K562 (cell line): Measurements from ENCODE around the gene PDGFA. TPM values are rescaled to one million over a fixed set of nuclear protein-coding genes. Genes with fewer than 3 reads are reported as not detected.
A peak's percentile ranks its signal among the peaks of the same experiment; 100 is the strongest.

Experiments used
- ATAC-seq: fragments of 200-7000 bp; cut with Tn5 transposase; 3 replicates; pipeline ENCODE4 v1.9.1; 2020; ENCODE audit warnings: moderate library complexity
- BruUV-seq: library from RNA; stranded (reverse); fragments of 400-500 nt; replicated peaks from 2 replicates; lab custom pipeline; 2021; lab: Mats Ljungman, UMichigan
- CTCF ChIA-PET: fragments of 300-600 bp; formaldehyde crosslinking; extraction: SDS; loops from one replicate; lab custom pipeline; 2021; ENCODE audit warnings: low intra/inter-chr PET ratio; lab: Yijun Ruan, JAX
- POLR2A ChIA-PET: fragments of 300-600, 350-650 bp; sonication (Branson Sonifier 250); formaldehyde crosslinking; extraction: SDS; loops from one replicate; lab custom pipeline; 2021; ENCODE audit warnings: antibody characterized with exemption, inconsistent platforms; lab: Yijun Ruan, JAX
- DNase-seq, 4 experiments: peaks; one replicate each; pipeline versions ENCODE4 v3.0.0 to v3.0.0-alpha.2; 2011 to 2018; ENCODE audit warnings: low spot score in 3 of 4, mixed read lengths in 3 of 4; ENCODE audit errors: extremely low read depth in 1 of 4
- FAIRE-seq: peaks from 2 replicates; lab custom pipeline; 2011; peaks lifted over from hg19 to GRCh38; lab: Jason Lieb, UNC
- H2AFZ ChIP-seq: 2 replicates; pipeline ENCODE4 v1.6.0; 2011; ENCODE audit warnings: low read depth, low read length, control low read depth, inconsistent platforms
- H3K27ac ChIP-seq: fragments of 200-600 bp; 3 replicates; pipeline ENCODE4 v1.8.0; 2011; ENCODE audit warnings: low read depth, mild to moderate bottlenecking, control low read depth, inconsistent platforms, low read length, moderate library complexity, mixed read lengths; ENCODE audit errors: extremely low read depth
- H3K27me3 ChIP-seq, 2 experiments: fragments of 300-600 bp in 1 of 2; 2 replicates in 1 of 2; 3 replicates in 1 of 2; pipeline versions ENCODE4 v1.6.0 to v1.8.0; 2011; ENCODE audit warnings: inconsistent platforms in 2 of 2, low read length in 2 of 2, mild to moderate bottlenecking in 1 of 2, mixed read lengths in 1 of 2, moderate library complexity in 1 of 2; ENCODE audit not compliant: control insufficient read depth in 2 of 2, insufficient read depth in 2 of 2
- H3K36me3 ChIP-seq: fragments of 300-600 bp; 3 replicates; pipeline ENCODE4 v1.8.0; 2011; ENCODE audit warnings: mild to moderate bottlenecking, low read length, inconsistent platforms; ENCODE audit not compliant: control insufficient read depth, insufficient read depth
- H3K4me1 ChIP-seq, 2 experiments: fragments of 200-600 bp in 1 of 2; replicated peaks in 1 of 2; 2 replicates in 1 of 2; 3 replicates in 1 of 2; pipeline versions ENCODE4 v1.5.1 to v1.8.0; 2011; ENCODE audit warnings: inconsistent platforms in 2 of 2, low read length in 2 of 2, mild to moderate bottlenecking in 1 of 2, mixed read lengths in 1 of 2, moderate library complexity in 1 of 2; ENCODE audit not compliant: control insufficient read depth in 2 of 2, insufficient read depth in 2 of 2
- H3K4me2 ChIP-seq: 2 replicates; pipeline ENCODE4 v1.6.1; 2011; ENCODE audit warnings: low read length, control low read depth, inconsistent platforms, mixed read lengths; ENCODE audit not compliant: insufficient read depth
- H3K4me3 ChIP-seq: fragments of 200-600 bp; sonication (generic), shearing (Covaris generic); 2 replicates; pipeline ENCODE4 v1.5.1; 2016; ENCODE audit warnings: control low read depth, inconsistent platforms
- H3K79me2 ChIP-seq: fragments of 200-600 bp; 3 replicates; pipeline ENCODE4 v1.8.0; 2011; ENCODE audit warnings: low read length, inconsistent platforms; ENCODE audit not compliant: control insufficient read depth, insufficient read depth
- H3K9ac ChIP-seq, 2 experiments: 2 replicates each; pipeline versions ENCODE4 v1.6.0 to v1.6.1; 2011; ENCODE audit warnings: low read depth in 2 of 2, low read length in 2 of 2, control low read depth in 1 of 2, inconsistent platforms in 1 of 2, mild to moderate bottlenecking in 1 of 2, mixed read lengths in 1 of 2; ENCODE audit not compliant: insufficient read depth in 1 of 2
- H3K9me1 ChIP-seq: one replicate; pipeline ENCODE4 v1.6.0; 2011; ENCODE audit warnings: inconsistent platforms, mild to moderate bottlenecking, low read length, moderate library complexity; ENCODE audit not compliant: control insufficient read depth, insufficient read depth
- H3K9me3 ChIP-seq: replicated peaks from 2 replicates; pipeline ENCODE4 v1.5.1; 2011; ENCODE audit warnings: low read depth, low read length, inconsistent platforms; ENCODE audit not compliant: control insufficient read depth, insufficient read depth
- H4K20me1 ChIP-seq: replicated peaks from 2 replicates; pipeline ENCODE4 v1.6.1; 2011; ENCODE audit warnings: low read length, inconsistent platforms, mixed read lengths; ENCODE audit not compliant: control insufficient read depth, insufficient read depth
- ARID1B ChIP-seq: fragments of 450-650 bp; IDR thresholded peaks from 2 replicates; pipeline ENCODE4 v1.6.1; 2016; ENCODE audit warnings: antibody characterized with exemption, mild to moderate bottlenecking, inconsistent platforms
- ATF7 ChIP-seq: fragments of 450-650 bp; IDR thresholded peaks from 2 replicates; pipeline ENCODE4 v1.7.1; 2014; ENCODE audit warnings: mild to moderate bottlenecking, moderate library complexity
- BACH1 ChIP-seq: fragments of 200-800 bp; sonication (Bioruptor generic); IDR thresholded peaks from 2 replicates; pipeline ENCODE4 v1.6.1; 2016; ENCODE audit warnings: missing genetic modification characterization, missing compliant biosample characterization
- BHLHE40 ChIP-seq: IDR thresholded peaks from 2 replicates; pipeline ENCODE4 v1.6.1; 2011; ENCODE audit warnings: low read length, improper control_type of control experiment
- BMI1 ChIP-seq: fragments of 150-350 bp; IDR thresholded peaks from 2 replicates; pipeline ENCODE4 v1.6.1; 2014; ENCODE audit warnings: low read length
- DPF2 ChIP-seq: fragments of 450-650 bp; IDR thresholded peaks from 2 replicates; pipeline ENCODE4 v1.6.1; 2016
- EGR1 ChIP-seq: fragments of 450-650 bp; conservative IDR thresholded peaks from 2 replicates; pipeline ENCODE4 v1.6.1; 2017; ENCODE audit warnings: mild to moderate bottlenecking
- ESRRA ChIP-seq: fragments of 450-650 bp; IDR thresholded peaks from 2 replicates; pipeline ENCODE4 v1.6.1; 2014; ENCODE audit warnings: low read depth, mild to moderate bottlenecking, moderate library complexity, borderline replicate concordance
- ETV6 ChIP-seq, 3 experiments: fragments of 150-350 bp in 1 of 3; sonication (generic) in 1 of 3; formaldehyde crosslinking in 1 of 3; IDR thresholded peaks; 2 replicates each; pipeline versions ENCODE4 v1.6.1 to v1.8.0; 2014 to 2022; ENCODE audit warnings: borderline replicate concordance in 2 of 3, low read depth in 2 of 3, antibody characterized with exemption in 1 of 3, low read length in 1 of 3, mild to moderate bottlenecking in 1 of 3, missing genetic modification reagents in 1 of 3
- HDAC6 ChIP-seq: IDR thresholded peaks from 2 replicates; pipeline ENCODE4 v1.6.1; 2012; ENCODE audit warnings: low read depth, mild to moderate bottlenecking, control low read depth, inconsistent platforms, low read length, moderate library complexity
- LCOR ChIP-seq: sonication (generic); formaldehyde crosslinking; IDR thresholded peaks from 2 replicates; pipeline ENCODE4 v1.8.0; 2022; ENCODE audit warnings: mild to moderate bottlenecking, missing genetic modification reagents
- MAFF ChIP-seq: IDR thresholded peaks from 2 replicates; pipeline ENCODE4 v1.6.1; 2012; ENCODE audit warnings: low read length, improper control_type of control experiment
- MAFG ChIP-seq: fragments of 450-650 bp; conservative IDR thresholded peaks from 2 replicates; pipeline ENCODE4 v1.6.1; 2016; ENCODE audit warnings: missing genetic modification characterization, missing compliant biosample characterization
- MAFK ChIP-seq: IDR thresholded peaks from 2 replicates; pipeline ENCODE4 v1.6.1; 2011; ENCODE audit warnings: low read length, improper control_type of control experiment
- NFE2 ChIP-seq: IDR thresholded peaks from 2 replicates; pipeline ENCODE4 v1.6.1; 2014; ENCODE audit warnings: antibody characterized with exemption, low read depth
- SMARCC2 ChIP-seq: fragments of 450-650 bp; IDR thresholded peaks from 2 replicates; pipeline ENCODE4 v1.6.1; 2017; ENCODE audit warnings: antibody characterized with exemption, moderate library complexity, mild to moderate bottlenecking, low read depth
- YY1 ChIP-seq, 3 experiments: IDR thresholded peaks; 2 replicates each; pipeline ENCODE4 v1.6.1; 2011; ENCODE audit warnings: low read length in 2 of 3, mild to moderate bottlenecking in 2 of 3, moderate library complexity in 2 of 3, borderline replicate concordance in 1 of 3, control low read depth in 1 of 3, low read depth in 1 of 3; ENCODE audit not compliant: insufficient read depth in 3 of 3, insufficient replicate concordance in 2 of 3, control insufficient read depth in 1 of 3, insufficient read length in 1 of 3; ENCODE audit errors: extremely low read depth in 1 of 3
- ZNF436 ChIP-seq: fragments of 250-450, 450-650 bp; sonication (Bioruptor Pico); formaldehyde crosslinking; IDR thresholded peaks from 2 replicates; pipeline ENCODE4 v1.7.0; 2020; ENCODE audit warnings: mild to moderate bottlenecking
- ZNF668 ChIP-seq: fragments of 250-450 bp; sonication (Bioruptor Pico); IDR thresholded peaks from 2 replicates; pipeline ENCODE4 v1.8.0; 2022; ENCODE audit warnings: mild to moderate bottlenecking, inconsistent platforms
- WGBS: fragments of 100-300 bp; shearing (Covaris generic); methylation state at CpG from one replicate; pipeline ENCODE4 v1.1.6; 2016; ENCODE audit warnings: low coverage, mixed read lengths; ENCODE audit not compliant: insufficient coverage; ENCODE audit errors: missing lambda C conversion rate; 5-methylcytosine and 5-hydroxymethylcytosine counted together
- in situ Hi-C: fragments of 300-500 bp; cut with MboI; formaldehyde crosslinking; loops from 4 replicates; pipeline ENCODE4 v1.15.0; 2018; ENCODE audit warnings: inconsistent platforms, mixed read lengths
- intact Hi-C: fragments of 100-400 bp; cut with micrococcal nuclease; formaldehyde crosslinking; loops from 2 replicates; pipeline ENCODE4 v1.14.2; 2022
- polyA plus RNA-seq, 8 experiments: library from polyadenylated mRNA; depleted of rRNA in 4 of 8; stranded (reverse) in 5 of 8; unstranded in 3 of 8; fragments of >200 nt; fragmentation: Nextera tagmentation in 2 of 8; fragmentation: Illumina TruSeq in 1 of 8; extraction: Ambion mirVana in 2 of 8; extraction: Trizol in 1 of 8; gene quantifications; 2 replicates each; pipeline versions ENCODE4 v1.2.1 to v1.2.3, GENCODE V29; 2011 to 2014; ENCODE audit warnings: inconsistent platforms in 1 of 8, missing spikeins in 1 of 8
- total RNA-seq, 7 experiments: library from RNA; depleted of rRNA in 6 of 7; stranded (reverse); fragments of >200 nt in 6 of 7; fragmentation: Illumina TruSeq in 2 of 7; extraction: Trizol in 2 of 7; gene quantifications; 2 replicates each; pipeline versions ENCODE4 v1.2.1 to v1.2.3, GENCODE V29; 2011 to 2021; ENCODE audit warnings: low replicate concordance in 1 of 7
- TF ChIP-seq, protein P1 (sequence below): sonication (generic); formaldehyde crosslinking; IDR thresholded peaks from 2 replicates; pipeline ENCODE4 v1.8.0; 2023; ENCODE audit warnings: mild to moderate bottlenecking, missing genetic modification reagents
- TF ChIP-seq, protein P2 (sequence below), 2 experiments: fragments of 450-650 bp in 1 of 2; sonication (generic) in 1 of 2; formaldehyde crosslinking in 1 of 2; IDR thresholded peaks in 1 of 2; conservative IDR thresholded peaks in 1 of 2; 2 replicates each; pipeline versions ENCODE4 v1.6.1 to v1.8.1; 2016 to 2023; ENCODE audit warnings: mild to moderate bottlenecking in 2 of 2, moderate library complexity in 2 of 2, inconsistent platforms in 1 of 2, missing genetic modification reagents in 1 of 2

PDGFA gene
- total and polyA plus RNA-seq, 9 of the 15 experiments (the other 6 are each of a cell fraction or from before 2014, with no cell fraction given), result 2.5 to 10.2 (median 4.6) TPM

- ChIA-PET CTCF (no interaction called here), POLR2A (interaction anchor here (0.8 kb wide), 1 partner anchor 15 kb away, joined by 4 read pairs; no protein-coding TSS in a partner anchor)
- DNase-seq (peak; percentile 39 to 75 (median 64)), ATAC-seq (no peak), FAIRE-seq (peak; percentile 76)
- Histone ChIP-seq H3K79me2 (no peaks in the 10 kb centered on the region), H3K9me1 (no peaks in the 10 kb centered on the region), H3K4me3 (no peak overlapping the region), H3K36me3 (no peaks in the 10 kb centered on the region), H3K9me3 (no peaks in the 10 kb centered on the region), H3K4me1 (peaks cover 0 to 40% of the 10 kb centered on the region in 2 experiments; a peak in 3 of 5 replicates), H3K27me3 (peaks cover 2 to 15% of the 10 kb centered on the region in 2 experiments; a peak in 3 of 5 replicates), H2AFZ (no peak overlapping the region), H3K9ac (no peak overlapping the region), H4K20me1 (no peaks in the 10 kb centered on the region), H3K27ac (no peak overlapping the region), H3K4me2 (no peak overlapping the region)
- intact Hi-C loops (no loop called here), in situ Hi-C loops (no loop called here)
- BruUV-seq, result no TSS peak
- 6% methylated on average over 9 of the region's 9 CpGs for WGBS
- TF ChIP-seq, protein P1, sequence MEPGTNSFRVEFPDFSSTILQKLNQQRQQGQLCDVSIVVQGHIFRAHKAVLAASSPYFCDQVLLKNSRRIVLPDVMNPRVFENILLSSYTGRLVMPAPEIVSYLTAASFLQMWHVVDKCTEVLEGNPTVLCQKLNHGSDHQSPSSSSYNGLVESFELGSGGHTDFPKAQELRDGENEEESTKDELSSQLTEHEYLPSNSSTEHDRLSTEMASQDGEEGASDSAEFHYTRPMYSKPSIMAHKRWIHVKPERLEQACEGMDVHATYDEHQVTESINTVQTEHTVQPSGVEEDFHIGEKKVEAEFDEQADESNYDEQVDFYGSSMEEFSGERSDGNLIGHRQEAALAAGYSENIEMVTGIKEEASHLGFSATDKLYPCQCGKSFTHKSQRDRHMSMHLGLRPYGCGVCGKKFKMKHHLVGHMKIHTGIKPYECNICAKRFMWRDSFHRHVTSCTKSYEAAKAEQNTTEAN (CRISPR knock-in tag), result no peak
- TF ChIP-seq ESRRA, result no peak
- peak; percentile 50; the same call in 1 of the 2 replicates for TF ChIP-seq BHLHE40
- TF ChIP-seq ZNF668 (CRISPR knock-in tag), result no peak
- peak; percentile 85 for TF ChIP-seq MAFK
- TF ChIP-seq LCOR, result no peak
- no peak for TF ChIP-seq ETV6 (IDR thresholded peaks at IDR 0.05; ENCODE audit: borderline replicate concordance in 1 of 2, low read depth in 2 of 2, low read length in 1 of 2)
- TF ChIP-seq ETV6 (CRISPR knock-in tag; IDR thresholded peaks at IDR 0.05; ENCODE audit: borderline replicate concordance), result no peak
- 0 out of 2 replicates have a peak, but pooled peaks have one; percentile 26 for TF ChIP-seq ARID1B
- TF ChIP-seq BMI1, result no peak
- TF ChIP-seq EGR1, result no peak
- peak in 1 of 3 experiments; percentile 18 for TF ChIP-seq YY1 (IDR thresholded peaks at IDR 0.05; ENCODE audit: borderline replicate concordance in 1 of 3, control insufficient read depth in 1 of 3, extremely low read depth in 1 of 3, insufficient read depth in 3 of 3, insufficient read length in 1 of 3, insufficient replicate concordance in 2 of 3, low read depth in 1 of 3, low read length in 2 of 3)
- peak; percentile 58; the same call in 1 of the 2 replicates for TF ChIP-seq DPF2
- no peak for TF ChIP-seq ZNF436 (CRISPR knock-in tag)
- peak; percentile 86; the same call in 1 of the 2 replicates for TF ChIP-seq BACH1 (tag)
- TF ChIP-seq, protein P2, sequence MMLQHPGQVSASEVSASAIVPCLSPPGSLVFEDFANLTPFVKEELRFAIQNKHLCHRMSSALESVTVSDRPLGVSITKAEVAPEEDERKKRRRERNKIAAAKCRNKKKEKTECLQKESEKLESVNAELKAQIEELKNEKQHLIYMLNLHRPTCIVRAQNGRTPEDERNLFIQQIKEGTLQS (IDR thresholded peaks at IDR 0.05), result peak; percentile 51
- TF ChIP-seq, protein P2 (CRISPR knock-in tag; conservative IDR thresholded peaks at IDR 0.05), result no peak
- no peak for TF ChIP-seq ATF7
- no peak for TF ChIP-seq SMARCC2
- TF ChIP-seq MAFG (tag), result peak; percentile 89
- peak; percentile 77; the same call in 1 of the 2 replicates for TF ChIP-seq MAFF
- TF ChIP-seq NFE2, result peak; percentile 83
- TF ChIP-seq HDAC6, result no peak
These were observed 72.1 kb downstream of the PDGFA start for GRCh38 chr7:447523-447922.
